ENCODE results near the gene NAPA. TPM values are rescaled to one million over a fixed set of nuclear protein-coding genes. Genes with fewer than 3 reads are reported as not detected.
A peak's percentile ranks its signal among the peaks of the same experiment; 100 is the strongest.

NAPA gene
- total RNA-seq, 4 donors from 2014 or later = 127 to 272 (median 212) TPM

GRCh38 chr19:47497050-47497766, 17.7 kb downstream of the NAPA start:
- intact Hi-C loops (cut with DNase I; ENCODE audit: low total_unique reads) = loop anchor here (5.0 kb wide), 1 partner anchor 200 kb away; no protein-coding TSS in a partner anchor
- peaks cover 0 to 54% of the 10 kb centered on the region in 2 donors for H3K36me3 ChIP-seq
- TF ChIP-seq POLR2A (IDR thresholded peaks at IDR 0.05) (no peak), CTCF (IDR thresholded peaks at IDR 0.05 in 4 of 5, conservative IDR thresholded peaks at IDR 0.05 in 1 of 5) (no peak)
- no peaks in the 10 kb centered on the region for H3K9me3 ChIP-seq
- H3K27me3 ChIP-seq = no peaks in the 10 kb centered on the region
- DNase-seq (peak; percentile 50 to 89), ATAC-seq (peak; percentile 37 to 75)
- H3K4me3 ChIP-seq = no peak overlapping the region
- peaks cover 27 to 46% of the 10 kb centered on the region in 2 donors for H3K4me1 ChIP-seq
- H3K27ac ChIP-seq = peak overlapping the region; percentile 72 to 86 (median 74)
- in situ Hi-C loops (cut with MboI; ENCODE audit: low sequenced_read_pairs in 4 of 4) = no loop called here

DNA sequence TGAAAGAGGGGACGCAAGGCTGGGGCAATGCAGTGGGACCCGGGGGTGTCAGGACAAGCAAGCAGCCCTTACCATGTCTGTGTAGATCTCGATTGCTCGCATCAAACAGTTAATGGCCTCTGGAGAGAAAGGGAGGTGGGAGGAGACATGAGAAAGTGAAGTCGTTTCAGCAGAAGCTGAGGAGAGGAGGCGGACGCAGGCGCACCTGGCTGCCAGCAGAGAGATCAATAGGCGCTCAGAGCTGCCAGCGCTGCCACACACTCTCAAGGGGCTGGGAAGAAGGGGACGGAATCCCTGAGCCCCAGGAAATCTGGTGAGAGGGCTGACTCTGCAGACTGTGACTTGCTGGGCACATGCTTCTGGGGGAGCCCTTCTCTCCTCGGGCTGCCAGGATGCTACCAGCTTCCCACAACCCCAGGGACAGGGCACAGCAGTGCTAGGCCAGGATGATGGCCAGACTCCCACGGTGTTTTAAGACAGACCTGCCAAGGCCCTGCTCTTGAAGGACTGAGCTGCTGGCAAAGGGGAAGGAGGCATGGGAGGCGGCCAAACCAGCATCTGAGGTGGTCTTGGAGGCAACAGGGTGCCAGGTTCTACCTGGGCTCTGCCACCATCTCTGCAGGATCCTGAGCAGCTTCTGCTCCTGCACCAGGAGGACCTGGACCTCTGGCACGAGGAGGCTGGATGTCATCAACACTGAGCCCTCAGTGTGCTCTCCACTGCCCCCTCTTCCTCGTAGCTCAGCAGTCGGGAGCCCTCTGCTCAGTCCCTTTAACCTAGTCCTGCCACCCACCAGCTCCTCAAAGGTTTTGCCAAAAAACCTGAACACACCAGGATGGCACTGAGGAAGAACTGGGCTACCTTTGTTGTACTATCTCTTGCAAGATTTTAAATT, 19.1 kb downstream of the NAPA start:
- H3K4me3 ChIP-seq = no peak overlapping the region
- H3K36me3 ChIP-seq = peaks cover 0 to 57% of the 10 kb centered on the region in 2 donors
- in situ Hi-C loops (cut with MboI; ENCODE audit: low sequenced_read_pairs in 4 of 4) (no loop called here), intact Hi-C loops (cut with DNase I; ENCODE audit: low total_unique reads) (loop anchor here (5.0 kb wide), 1 partner anchor 202 kb away; no protein-coding TSS in a partner anchor)
- no peak for DNase-seq
- ATAC-seq = no peak
- TF ChIP-seq CTCF (IDR thresholded peaks at IDR 0.05 in 4 of 5, conservative IDR thresholded peaks at IDR 0.05 in 1 of 5) (no peak), POLR2A (IDR thresholded peaks at IDR 0.05) (no peak)
- peaks cover 24 to 39% of the 10 kb centered on the region in 2 donors for H3K4me1 ChIP-seq
- peak overlapping the region in 3 of 4 donors; percentile 72 to 86 (median 76) for H3K27ac ChIP-seq
- H3K27me3 ChIP-seq = no peaks in the 10 kb centered on the region
- H3K9me3 ChIP-seq = no peaks in the 10 kb centered on the region

GRCh38 chr19:47494729-47495128, 20.1 kb downstream of the NAPA start:
- no peak for ATAC-seq
- Histone ChIP-seq H3K27ac (no peak overlapping the region), H3K27me3 (no peaks in the 10 kb centered on the region), H3K36me3 (peaks cover 0 to 53% of the 10 kb centered on the region in 2 donors), H3K4me1 (peaks cover 14 to 29% of the 10 kb centered on the region in 2 donors), H3K9me3 (no peaks in the 10 kb centered on the region), H3K4me3 (no peak overlapping the region)
- intact Hi-C loops (cut with DNase I; ENCODE audit: low total_unique reads) = loop anchor here (5.0 kb wide), 1 partner anchor 203 kb away; no protein-coding TSS in a partner anchor
- TF ChIP-seq CTCF (IDR thresholded peaks at IDR 0.05 in 4 of 5, conservative IDR thresholded peaks at IDR 0.05 in 1 of 5) (no peak), POLR2A (IDR thresholded peaks at IDR 0.05) (no peak)
- no peak for DNase-seq
- in situ Hi-C loops (cut with MboI; ENCODE audit: low sequenced_read_pairs in 4 of 4) = no loop called here

GRCh38 chr19:47494211-47494547, 20.7 kb downstream of the NAPA start:
- no peak for ATAC-seq
- peaks cover 0 to 57% of the 10 kb centered on the region in 2 donors for H3K36me3 ChIP-seq
- TF ChIP-seq CTCF (IDR thresholded peaks at IDR 0.05 in 4 of 5, conservative IDR thresholded peaks at IDR 0.05 in 1 of 5) = no peak
- no peak for TF ChIP-seq POLR2A (IDR thresholded peaks at IDR 0.05)
- H3K27me3 ChIP-seq = no peaks in the 10 kb centered on the region
- intact Hi-C loops (cut with DNase I; ENCODE audit: low total_unique reads) = no loop called here
- H3K4me1 ChIP-seq = peaks cover 10 to 25% of the 10 kb centered on the region in 2 donors
- H3K27ac ChIP-seq = no peak overlapping the region
- no peak for DNase-seq
- in situ Hi-C loops (cut with MboI; ENCODE audit: low sequenced_read_pairs in 4 of 4) = no loop called here
- H3K4me3 ChIP-seq = no peak overlapping the region
- H3K9me3 ChIP-seq = no peaks in the 10 kb centered on the region
